GM21515 (cell line): ENCODE results near the gene PAX9.

Source experiments
- ATAC-seq: cut with Tn5 transposase; IDR thresholded peaks from one replicate; pipeline ENCODE4 v1.9.1; 2021; ENCODE audit not compliant: unreplicated experiment

Gene PAX9

DNA sequence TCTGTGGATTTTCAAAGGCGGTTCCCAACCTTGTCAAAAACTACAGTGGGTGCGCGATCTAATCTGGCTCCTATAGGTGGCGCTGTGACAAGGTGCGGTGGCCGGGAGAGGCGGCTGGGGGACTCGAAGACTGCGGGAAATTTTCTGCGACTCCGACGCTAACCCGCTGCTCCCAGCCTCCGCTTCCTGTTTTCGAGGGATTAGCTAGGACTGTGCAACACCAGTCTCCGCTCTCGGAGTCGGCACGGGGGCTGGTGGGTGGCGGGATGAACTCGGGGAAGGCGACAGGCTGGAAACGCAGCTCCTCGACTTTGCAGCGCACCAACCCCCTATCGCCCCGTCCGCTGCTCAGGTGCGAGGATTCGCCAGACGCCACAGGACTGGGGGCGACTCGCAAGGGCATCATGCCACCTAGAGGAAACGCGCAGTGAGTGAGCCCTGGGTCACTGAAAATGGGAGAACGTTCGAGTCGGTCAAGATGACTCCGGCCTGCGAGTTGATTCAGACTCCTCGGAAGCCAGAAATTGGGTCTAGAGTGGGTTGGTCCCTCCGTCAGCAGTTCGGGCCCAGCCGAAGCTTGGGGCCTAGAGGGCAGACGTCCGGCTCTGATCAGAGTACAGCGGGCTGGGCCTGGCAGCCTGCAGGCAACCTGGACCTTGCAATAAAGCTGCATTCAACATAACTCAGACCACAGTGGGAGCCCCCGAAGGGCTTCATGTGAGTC lies 5.5 kb upstream of the PAX9 start:
- no peak for ATAC-seq

DNA sequence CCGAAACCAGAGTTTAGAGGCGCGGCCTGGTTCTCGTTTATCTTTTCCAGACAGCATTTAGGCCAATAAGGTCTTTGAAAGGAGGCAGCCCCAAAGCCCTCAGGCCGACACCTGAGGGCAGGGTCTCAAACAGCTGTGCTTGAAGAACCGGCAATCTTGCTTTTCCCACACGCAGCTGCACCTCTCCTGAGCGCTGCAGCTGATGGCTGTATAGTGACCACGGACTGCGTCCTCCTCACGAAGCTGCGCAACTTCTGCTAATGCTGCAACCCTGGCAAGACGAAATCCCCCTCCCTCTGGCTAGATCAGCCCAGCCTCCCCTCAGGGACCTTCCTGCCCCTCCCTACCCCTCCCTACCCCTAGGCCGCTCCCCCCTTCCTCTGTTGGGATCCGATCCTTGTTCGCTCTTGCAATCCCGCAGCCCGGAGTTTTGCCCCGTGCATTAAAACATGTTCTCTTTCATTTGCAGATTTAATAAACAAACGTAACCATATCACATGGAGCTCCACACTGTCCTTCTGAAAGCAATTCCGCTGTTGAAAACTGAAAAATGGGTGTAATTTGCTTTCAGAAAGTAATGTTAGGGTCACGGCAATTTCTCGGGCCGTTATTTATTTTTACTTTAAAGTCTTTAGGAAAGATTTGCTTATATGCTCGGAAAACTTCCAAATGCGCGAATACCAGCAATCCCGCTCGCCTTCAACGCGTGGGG lies 4.8 kb upstream of the PAX9 start:
- ATAC-seq = no peak

DNA sequence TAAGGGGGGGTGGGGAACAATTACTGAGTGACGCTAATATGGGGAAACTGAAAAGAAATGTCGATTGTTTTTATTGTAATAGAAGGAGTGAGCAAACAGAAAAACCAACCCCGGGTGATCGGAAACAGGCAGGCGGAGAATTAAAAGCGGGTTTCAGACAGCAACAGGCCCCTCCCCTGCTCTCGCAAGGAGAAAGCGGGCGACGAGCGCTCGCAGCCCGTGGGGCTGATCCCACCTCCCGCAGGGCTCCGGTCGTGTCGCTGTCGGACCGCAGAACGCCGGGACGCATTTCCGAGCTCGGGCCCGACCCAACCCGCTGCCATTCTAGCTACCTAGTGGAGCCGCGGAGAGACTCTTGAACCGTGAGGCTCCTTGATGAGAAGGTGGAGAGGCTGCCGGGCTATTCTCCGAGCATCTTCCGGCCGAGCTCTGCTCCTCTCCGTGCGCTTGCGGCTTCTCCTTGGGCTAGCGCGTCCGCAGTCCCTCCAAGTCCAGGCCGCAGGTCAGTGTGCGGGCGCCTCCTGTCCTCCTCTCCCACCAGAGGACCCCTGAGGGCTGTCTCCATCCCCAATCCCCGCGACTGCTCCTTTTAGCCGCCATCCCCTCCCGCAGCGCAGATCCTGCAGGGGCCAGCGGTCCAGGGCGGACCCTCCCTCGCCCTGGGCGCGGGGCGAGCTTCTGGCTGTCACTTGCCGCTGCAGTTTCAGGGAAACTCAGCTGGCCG lies 4.1 kb upstream of the PAX9 start:
- no peak for ATAC-seq

DNA sequence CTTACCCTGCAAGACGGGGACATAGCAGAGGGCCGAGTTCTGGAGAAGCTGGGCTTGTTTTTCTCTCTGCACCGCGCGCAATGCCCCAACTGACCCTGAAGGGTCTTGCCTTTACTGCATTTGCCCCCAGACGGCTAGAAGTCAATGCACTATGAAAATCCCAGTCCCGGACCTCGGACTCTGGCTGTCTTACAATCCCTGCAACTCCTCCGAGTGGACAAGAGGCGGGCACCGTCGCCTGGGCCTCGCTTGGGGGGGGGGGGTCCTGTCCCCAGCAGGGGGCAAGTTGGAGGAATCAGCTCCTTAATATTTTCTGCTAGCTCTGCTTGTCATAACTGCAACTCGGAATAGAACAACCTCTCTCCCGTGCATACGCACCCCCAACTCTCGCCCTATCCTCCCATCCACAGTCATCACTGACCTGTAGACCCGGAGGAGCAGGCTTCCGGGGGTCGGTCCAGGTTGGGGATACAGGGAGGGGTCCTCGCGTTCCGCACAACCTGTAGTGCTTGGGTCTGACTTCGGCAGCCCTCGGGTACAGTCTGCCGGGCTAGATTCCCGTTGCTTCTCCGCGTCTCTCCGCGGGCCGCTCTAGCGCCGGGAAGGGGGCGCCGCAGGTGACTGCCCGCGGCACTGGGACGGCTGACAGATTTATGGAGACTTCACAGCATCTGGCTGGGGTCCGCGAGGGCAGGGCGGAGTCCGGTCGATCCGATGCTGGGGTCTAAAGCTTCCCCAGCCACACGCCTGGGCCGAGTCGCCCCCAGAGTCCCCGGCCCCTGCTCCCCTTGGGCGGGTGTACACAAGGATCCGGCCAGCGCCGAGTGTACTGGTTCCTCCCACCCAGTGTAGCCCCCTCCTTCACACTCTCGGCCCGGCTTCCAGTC lies 3.3 kb upstream of the PAX9 start:
- no peak for ATAC-seq

GRCh38 chr14:36659010-36659821 lies 2.4 kb upstream of the PAX9 start:
- no peak for ATAC-seq

- ATAC-seq = no peak
Measured at GRCh38 chr14:36659822-36660735, 1.6 kb upstream of the PAX9 start.

- ATAC-seq = no peak
Measured at GRCh38 chr14:36660736-36661505, 739 bp upstream of the PAX9 start.

DNA sequence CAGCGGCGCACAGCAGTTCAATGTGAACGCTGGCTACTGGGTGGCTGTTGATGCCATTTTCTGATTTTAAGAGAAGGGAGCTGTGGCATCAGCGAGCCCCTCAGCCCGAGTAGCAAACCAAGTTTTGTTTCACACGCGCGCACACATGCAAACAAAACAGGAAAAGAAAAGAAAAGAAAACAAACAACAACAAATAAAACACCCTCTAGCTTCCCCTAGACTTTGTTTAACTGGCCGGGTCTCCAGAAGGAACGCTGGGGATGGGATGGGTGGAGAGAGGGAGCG lies 540 bp downstream of the PAX9 start:
- ATAC-seq = no peak

DNA sequence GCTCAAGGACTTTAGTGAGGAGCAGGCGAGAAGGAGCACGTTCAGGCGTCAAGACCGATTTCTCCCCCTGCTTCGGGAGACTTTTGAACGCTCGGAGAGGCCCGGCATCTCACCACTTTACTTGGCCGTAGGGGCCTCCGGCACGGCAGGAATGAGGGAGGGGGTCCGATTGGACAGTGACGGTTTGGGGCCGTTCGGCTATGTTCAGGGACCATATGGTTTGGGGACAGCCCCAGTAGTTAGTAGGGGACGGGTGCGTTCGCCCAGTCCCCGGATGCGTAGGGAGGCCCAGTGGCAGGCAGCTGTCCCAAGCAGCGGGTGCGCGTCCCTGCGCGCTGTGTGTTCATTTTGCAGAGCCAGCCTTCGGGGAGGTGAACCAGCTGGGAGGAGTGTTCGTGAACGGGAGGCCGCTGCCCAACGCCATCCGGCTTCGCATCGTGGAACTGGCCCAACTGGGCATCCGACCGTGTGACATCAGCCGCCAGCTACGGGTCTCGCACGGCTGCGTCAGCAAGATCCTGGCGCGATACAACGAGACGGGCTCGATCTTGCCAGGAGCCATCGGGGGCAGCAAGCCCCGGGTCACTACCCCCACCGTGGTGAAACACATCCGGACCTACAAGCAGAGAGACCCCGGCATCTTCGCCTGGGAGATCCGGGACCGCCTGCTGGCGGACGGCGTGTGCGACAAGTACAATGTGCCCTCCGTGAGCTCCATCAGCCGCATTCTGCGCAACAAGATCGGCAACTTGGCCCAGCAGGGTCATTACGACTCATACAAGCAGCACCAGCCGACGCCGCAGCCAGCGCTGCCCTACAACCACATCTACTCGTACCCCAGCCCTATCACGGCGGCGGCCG lies 1.1 kb downstream of the PAX9 start:
- ATAC-seq = no peak

- ATAC-seq = no peak
Measured at GRCh38 chr14:36663404-36664321, 2.0 kb downstream of the PAX9 start.

DNA sequence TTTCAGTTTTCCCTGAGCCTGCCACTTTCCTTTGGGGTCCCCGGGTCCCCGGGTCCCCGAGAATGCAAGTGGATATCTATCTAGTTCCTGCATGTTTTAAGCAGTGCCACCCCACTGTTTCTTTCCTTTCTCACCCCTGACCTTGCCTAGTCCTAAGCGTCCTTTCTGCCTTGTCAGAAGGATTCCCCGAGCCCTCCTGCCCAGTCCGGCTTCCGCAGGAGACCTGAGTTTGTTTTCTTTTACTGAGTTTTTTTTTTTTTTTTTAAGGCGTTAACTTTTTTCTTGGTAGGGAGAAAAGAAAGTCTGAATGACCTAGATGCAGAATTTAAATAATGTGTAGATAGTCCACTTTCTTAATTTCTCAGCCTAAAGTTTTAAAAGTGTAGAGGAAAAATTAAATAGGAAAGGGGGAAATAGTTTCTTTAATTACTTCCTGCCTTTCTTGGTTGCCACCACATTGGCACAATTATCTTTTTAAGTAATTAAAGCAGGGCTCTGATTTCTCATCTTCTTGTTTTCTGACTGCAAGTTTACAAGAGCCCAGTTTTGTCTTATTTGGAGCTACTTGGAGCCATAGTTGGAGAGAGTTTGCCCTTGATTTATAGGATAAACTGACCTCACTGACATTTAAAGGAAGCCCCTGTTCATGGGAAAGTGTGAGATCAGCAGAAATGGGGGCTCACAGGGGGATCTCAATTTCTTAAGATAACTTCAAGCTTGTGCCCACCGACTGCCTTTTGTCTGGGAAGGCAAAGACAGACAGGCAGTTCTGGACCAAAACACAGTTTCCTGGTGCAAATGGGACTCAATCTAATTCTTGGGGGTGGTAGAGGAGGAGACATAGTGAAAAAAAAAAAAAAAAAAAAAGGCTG lies 2.9 kb downstream of the PAX9 start:
- no peak for ATAC-seq

DNA sequence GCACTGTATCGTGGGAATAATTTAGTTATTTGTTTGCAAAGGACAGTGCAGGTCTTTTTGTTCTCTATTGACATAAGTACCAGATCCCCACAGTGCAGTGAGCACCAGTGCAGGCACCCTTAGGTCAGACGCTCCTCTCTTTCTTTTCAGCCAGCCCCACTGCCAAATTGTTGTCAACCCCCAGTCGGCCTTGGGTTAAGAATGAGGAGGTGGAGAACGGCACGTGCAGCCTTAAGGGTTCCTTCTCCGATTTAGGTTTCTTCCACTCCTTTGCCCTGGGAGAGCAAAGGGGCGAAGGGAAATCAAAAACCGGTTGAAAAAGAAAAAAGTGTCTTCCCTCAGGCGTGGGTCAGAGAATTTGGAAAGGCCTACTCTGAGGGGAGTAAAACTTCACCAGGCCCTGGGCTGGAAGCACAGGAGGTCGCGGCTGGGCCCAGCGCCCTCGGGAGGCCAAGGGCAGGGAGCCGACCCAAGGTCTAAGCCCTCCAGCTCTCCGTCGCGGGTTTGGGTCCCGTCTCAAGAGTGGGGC lies 4.3 kb downstream of the PAX9 start:
- ATAC-seq = no peak

GRCh38 chr14:36666416-36667206 lies 5.0 kb downstream of the PAX9 start:
- no peak for ATAC-seq

DNA sequence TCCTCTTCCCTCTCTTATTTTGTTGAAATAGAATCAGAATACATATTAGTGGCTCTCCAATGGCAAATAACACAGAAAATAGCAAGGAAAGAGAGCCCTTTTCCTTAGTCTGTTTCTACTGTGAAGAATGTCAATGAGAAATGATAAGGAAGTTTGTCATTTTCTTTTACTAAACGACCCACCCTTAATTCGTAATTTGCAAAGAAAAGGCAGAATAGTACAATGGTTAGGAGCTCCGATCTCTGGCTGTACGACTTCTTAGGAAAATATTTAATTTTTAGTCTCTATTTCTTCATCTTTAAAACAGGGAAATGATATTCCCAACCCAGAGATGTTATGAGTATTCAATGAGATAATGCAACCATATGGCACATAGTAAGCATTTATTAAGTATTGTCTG lies 6.0 kb downstream of the PAX9 start:
- no peak for ATAC-seq

DNA sequence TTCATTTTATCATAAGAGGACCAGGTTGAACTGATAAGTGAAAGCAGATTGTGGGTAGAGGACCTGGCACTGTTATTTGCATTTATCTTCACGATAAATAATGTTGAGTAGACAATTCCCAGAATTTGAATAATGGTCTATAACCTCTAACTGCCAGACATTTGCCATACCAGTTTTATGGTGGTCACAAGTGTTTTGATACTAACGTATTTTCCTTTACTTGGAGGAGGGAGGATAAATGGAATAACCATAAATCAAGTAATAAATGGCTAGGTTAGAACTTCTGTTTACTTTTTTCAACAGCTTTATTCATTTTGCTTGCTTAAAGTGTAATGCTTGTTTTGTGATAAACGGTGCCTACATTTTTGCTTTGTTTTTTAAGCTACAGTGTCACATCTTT lies 9.5 kb downstream of the PAX9 start:
- no peak for ATAC-seq
